WERI-Rb-1 (cell line): ENCODE measurements around the gene PPARGC1A.

Source experiments
- DNase-seq: peaks from one replicate; pipeline ENCODE4 v3.0.0-alpha.2; 2020
- H3K27ac ChIP-seq: fragments of 250-450 bp; sonication (Bioruptor Pico); 2 replicates; pipeline ENCODE4 v1.5.1; 2020; ENCODE audit warnings: mild to moderate bottlenecking, moderate library complexity
- H3K27me3 ChIP-seq: fragments of 250-450 bp; sonication (Bioruptor Pico); 2 replicates; pipeline ENCODE4 v1.5.1; 2021; ENCODE audit warnings: mild to moderate bottlenecking, low read depth, moderate library complexity; ENCODE audit not compliant: insufficient read depth, severe bottlenecking
- H3K36me3 ChIP-seq: fragments of 250-450 bp; sonication (Bioruptor Pico); 2 replicates; pipeline ENCODE4 v1.5.1; 2020; ENCODE audit warnings: mild to moderate bottlenecking, moderate library complexity
- H3K4me3 ChIP-seq: 2 replicates; pipeline ENCODE4 v1.5.1; 2011; ENCODE audit warnings: low read depth, mild to moderate bottlenecking, control low read depth, low read length
- H3K9me3 ChIP-seq: fragments of 250-450 bp; sonication (Bioruptor Pico); 2 replicates; pipeline ENCODE4 v1.5.1; 2021; ENCODE audit warnings: mild to moderate bottlenecking, moderate library complexity; ENCODE audit not compliant: severe bottlenecking
- TF ChIP-seq, protein P1 (sequence below): IDR thresholded peaks from 2 replicates; pipeline ENCODE4 v1.5.1; 2011; ENCODE audit warnings: low read depth, mild to moderate bottlenecking, control low read depth, inconsistent platforms, low read length

Gene PPARGC1A

DNA sequence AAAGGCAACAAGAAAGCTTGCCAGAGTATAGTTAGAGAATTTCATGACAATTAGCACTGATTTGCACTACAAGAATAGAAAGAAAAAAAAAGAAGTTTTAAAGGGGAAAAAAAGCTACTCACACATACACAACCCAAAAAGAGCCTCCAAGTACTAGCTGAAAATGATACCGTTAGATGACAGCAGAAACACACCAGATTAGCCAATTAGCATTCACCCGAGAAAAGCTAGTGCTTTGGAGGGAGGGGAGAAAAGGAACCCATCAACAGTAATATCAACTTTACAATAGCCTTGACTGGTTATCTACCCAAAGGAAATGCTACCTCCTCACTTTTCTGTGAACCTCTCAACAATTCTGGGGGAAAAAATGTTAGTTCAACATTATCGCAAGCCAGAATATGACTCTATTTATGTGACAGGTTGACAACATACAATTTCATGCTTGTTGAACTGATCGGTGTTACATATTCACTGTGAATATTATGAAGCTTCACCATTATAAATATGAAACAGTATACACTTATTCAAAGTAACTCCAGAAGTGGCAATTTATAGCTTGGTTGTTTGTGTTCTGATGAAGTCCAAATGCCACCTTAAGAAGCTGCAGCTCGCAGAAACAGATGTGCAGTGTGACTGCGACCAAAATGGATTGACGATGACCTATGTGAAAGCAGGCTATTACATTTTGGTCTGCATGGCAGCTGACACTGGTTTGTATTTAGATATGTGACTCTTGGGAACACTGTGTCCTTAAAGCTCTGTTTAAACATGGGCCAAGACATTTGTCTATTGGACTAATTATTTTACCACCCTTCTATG, 15.9 kb downstream of the PPARGC1A start:
- TF ChIP-seq, protein P1, sequence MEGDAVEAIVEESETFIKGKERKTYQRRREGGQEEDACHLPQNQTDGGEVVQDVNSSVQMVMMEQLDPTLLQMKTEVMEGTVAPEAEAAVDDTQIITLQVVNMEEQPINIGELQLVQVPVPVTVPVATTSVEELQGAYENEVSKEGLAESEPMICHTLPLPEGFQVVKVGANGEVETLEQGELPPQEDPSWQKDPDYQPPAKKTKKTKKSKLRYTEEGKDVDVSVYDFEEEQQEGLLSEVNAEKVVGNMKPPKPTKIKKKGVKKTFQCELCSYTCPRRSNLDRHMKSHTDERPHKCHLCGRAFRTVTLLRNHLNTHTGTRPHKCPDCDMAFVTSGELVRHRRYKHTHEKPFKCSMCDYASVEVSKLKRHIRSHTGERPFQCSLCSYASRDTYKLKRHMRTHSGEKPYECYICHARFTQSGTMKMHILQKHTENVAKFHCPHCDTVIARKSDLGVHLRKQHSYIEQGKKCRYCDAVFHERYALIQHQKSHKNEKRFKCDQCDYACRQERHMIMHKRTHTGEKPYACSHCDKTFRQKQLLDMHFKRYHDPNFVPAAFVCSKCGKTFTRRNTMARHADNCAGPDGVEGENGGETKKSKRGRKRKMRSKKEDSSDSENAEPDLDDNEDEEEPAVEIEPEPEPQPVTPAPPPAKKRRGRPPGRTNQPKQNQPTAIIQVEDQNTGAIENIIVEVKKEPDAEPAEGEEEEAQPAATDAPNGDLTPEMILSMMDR, result no peak
- H3K27ac ChIP-seq, result no peak overlapping the region
- H3K27me3 ChIP-seq, result no peaks in the 10 kb centered on the region
- no peak overlapping the region for H3K4me3 ChIP-seq
- no peaks in the 10 kb centered on the region for H3K36me3 ChIP-seq
- no peak for DNase-seq
- no peaks in the 10 kb centered on the region for H3K9me3 ChIP-seq

DNA sequence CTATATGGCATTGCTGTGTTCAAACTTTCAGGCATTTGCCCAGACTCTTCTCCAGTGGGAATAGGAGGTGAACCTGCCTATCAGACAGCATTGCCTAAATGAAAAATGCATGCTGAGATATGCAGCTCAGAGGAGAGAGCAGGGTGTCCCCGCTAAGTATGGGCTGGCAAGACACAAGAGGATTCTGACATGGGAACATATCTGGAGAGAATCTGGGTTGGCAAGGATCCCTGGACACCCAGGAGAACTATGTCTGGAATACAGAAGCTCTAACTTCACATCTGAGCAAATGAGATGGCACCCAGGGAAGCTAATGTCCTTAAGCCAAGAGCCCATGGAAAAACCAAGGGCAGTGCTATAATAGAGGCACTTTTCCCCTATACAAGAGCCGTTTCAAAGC, 18.4 kb downstream of the PPARGC1A start:
- no peaks in the 10 kb centered on the region for H3K27me3 ChIP-seq
- H3K9me3 ChIP-seq, result no peaks in the 10 kb centered on the region
- no peaks in the 10 kb centered on the region for H3K36me3 ChIP-seq
- no peak overlapping the region for H3K27ac ChIP-seq
- TF ChIP-seq, protein P1, result no peak
- DNase-seq, result no peak
- H3K4me3 ChIP-seq, result no peak overlapping the region

DNA sequence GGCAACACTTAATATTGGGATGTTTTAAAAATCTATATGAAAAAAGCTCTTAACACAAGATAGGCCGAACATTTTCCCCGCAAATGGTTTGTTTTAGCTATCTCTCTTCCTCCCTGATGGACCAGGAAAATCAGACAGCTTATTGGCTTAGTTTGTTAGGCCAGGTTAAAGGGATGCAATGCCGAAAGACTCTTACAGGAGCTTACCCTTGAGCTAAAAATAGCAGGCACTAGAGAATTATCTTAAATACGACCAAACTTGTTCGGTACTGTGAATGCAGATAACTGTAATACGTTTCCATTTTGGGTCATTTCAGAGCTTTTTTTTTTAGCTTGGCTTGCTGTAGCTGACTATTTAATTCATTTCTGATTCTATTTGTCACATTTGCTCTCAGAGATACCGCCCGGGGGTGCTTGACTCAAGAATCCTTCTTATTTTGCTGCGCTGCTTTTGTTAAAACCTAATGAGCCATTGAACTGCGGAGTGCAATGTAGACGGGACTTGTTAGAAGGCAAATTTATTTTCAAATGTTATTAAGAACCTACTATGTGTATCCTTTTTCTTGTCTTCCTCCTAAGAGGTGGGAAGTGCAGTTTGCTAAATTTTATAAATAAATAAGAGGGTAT, 23.3 kb downstream of the PPARGC1A start:
- Histone ChIP-seq H3K27me3 (no peaks in the 10 kb centered on the region), H3K9me3 (no peaks in the 10 kb centered on the region), H3K27ac (no peak overlapping the region), H3K4me3 (peak overlapping the region; percentile 17; the same call in 1 of the 2 replicates), H3K36me3 (no peaks in the 10 kb centered on the region)
- TF ChIP-seq, protein P1, result no peak
- DNase-seq, result peak; percentile 15

DNA sequence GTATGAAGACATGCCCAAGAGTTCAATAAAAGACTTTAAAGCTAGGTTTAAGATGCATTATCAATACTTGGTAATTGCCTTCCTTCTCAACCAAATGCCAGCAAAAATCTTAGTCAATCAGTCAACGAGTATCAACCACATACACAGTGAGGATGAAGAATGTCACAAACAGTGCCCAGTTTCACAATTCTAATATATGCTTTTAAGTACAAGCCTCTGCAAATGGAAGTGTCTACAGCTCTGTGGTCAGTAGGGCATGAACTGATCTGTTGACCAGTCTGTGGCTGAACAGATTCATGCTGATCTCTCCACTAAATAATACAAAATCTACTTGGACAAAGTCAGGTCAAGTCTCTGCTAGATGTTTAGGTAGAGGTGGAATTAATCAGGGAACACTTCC, 27.9 kb downstream of the PPARGC1A start:
- Histone ChIP-seq H3K4me3 (no peak overlapping the region), H3K36me3 (no peaks in the 10 kb centered on the region), H3K9me3 (peaks cover 3% of the 10 kb centered on the region), H3K27me3 (no peaks in the 10 kb centered on the region), H3K27ac (no peak overlapping the region)
- no peak for DNase-seq
- TF ChIP-seq, protein P1, result no peak

DNA sequence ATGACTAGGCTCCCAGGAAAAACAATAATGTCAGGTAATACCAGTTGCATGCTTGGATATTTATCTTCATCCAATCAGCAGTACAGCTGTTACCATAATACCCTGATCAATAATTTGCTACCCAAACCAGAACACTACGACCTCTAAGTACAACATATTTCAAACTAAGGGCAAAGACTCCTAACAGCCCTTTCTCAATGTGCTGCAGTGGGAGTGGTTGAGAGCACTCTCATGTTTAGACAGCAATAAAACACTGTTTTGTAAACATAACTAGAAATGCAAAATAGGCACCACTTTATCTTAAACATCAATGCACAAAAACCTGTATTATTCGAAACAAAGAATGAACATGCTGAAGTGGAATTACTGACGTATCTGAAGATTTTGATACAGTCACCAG, 28.9 kb downstream of the PPARGC1A start:
- TF ChIP-seq, protein P1, result no peak

More for the DNA sequence above, 28.9 kb downstream of the PPARGC1A start:
- H3K36me3 ChIP-seq, result no peaks in the 10 kb centered on the region
- H3K4me3 ChIP-seq, result no peak overlapping the region
- no peaks in the 10 kb centered on the region for H3K27me3 ChIP-seq
- peaks cover 3% of the 10 kb centered on the region for H3K9me3 ChIP-seq
- no peak overlapping the region for H3K27ac ChIP-seq
- no peak for DNase-seq
